HEK293 (cell line): ENCODE data around the gene PSMD2.

ENCODE experiments used
- CTCF ChIA-PET: fragments of 350-600 bp; formaldehyde crosslinking; extraction: SDS; loops from one replicate; lab custom pipeline; 2021; ENCODE audit warnings: antibody characterized with exemption; lab: Yijun Ruan, JAX
- POLR2A ChIA-PET: fragments of 300-600 bp; formaldehyde crosslinking; extraction: SDS; loops from one replicate; lab custom pipeline; 2020; ENCODE audit warnings: antibody characterized with exemption, inconsistent platforms; lab: Yijun Ruan, JAX
- H3K27ac ChIP-seq: fragments of 200-500 bp; sonication (Bioruptor generic); 2 replicates; pipeline ENCODE4 v1.5.1; 2014; ENCODE audit warnings: low read depth, low read length, control low read depth, inconsistent platforms; ENCODE audit errors: extremely low read depth
- H3K36me3 ChIP-seq, 2 experiments: fragments of 200-500 bp in 1 of 2; sonication (Bioruptor generic) in 1 of 2; 1 replicate in 1 of 2; 2 replicates in 1 of 2; pipeline ENCODE4 v1.5.1; 2014 to 2017; ENCODE audit warnings: inconsistent platforms in 2 of 2, low read length in 2 of 2; ENCODE audit not compliant: control insufficient read depth in 2 of 2, insufficient read depth in 1 of 2
- H3K4me1 ChIP-seq: fragments of 200-500 bp; sonication (Bioruptor generic); 2 replicates; pipeline ENCODE4 v1.5.1; 2014; ENCODE audit warnings: mild to moderate bottlenecking, low read length, inconsistent platforms; ENCODE audit not compliant: control insufficient read depth, insufficient read depth
- H3K4me3 ChIP-seq: 2 replicates; pipeline ENCODE4 v1.5.1; 2011; ENCODE audit warnings: low read depth, mild to moderate bottlenecking, control low read depth, low read length, moderate library complexity
- H3K9me3 ChIP-seq: fragments of 200-500 bp; sonication (Bioruptor generic); 2 replicates; pipeline ENCODE4 v1.5.1; 2014; ENCODE audit warnings: low read depth, low read length, inconsistent platforms; ENCODE audit not compliant: control insufficient read depth, insufficient read depth
- GLIS1 ChIP-seq: fragments of 450-650 bp; formaldehyde crosslinking; IDR thresholded peaks from 2 replicates; pipeline ENCODE4 v1.5.1; 2016; ENCODE audit warnings: missing biosample characterization, missing genetic modification characterization
- GLIS2 ChIP-seq: fragments of 450-650 bp; formaldehyde crosslinking; IDR thresholded peaks from 2 replicates; pipeline ENCODE4 v1.5.1; 2016; ENCODE audit warnings: missing biosample characterization, missing genetic modification characterization
- KLF1 ChIP-seq: fragments of 450-650 bp; formaldehyde crosslinking; IDR thresholded peaks from 2 replicates; pipeline ENCODE4 v1.5.1; 2016; ENCODE audit warnings: missing biosample characterization, missing genetic modification characterization
- KLF9 ChIP-seq: fragments of 450-650 bp; formaldehyde crosslinking; IDR thresholded peaks from 2 replicates; pipeline ENCODE4 v1.5.1; 2016; ENCODE audit warnings: missing biosample characterization, missing genetic modification characterization, low read depth
- PRDM10 ChIP-seq: fragments of 450-650 bp; formaldehyde crosslinking; IDR thresholded peaks from 2 replicates; pipeline ENCODE4 v1.5.1; 2016; ENCODE audit warnings: missing biosample characterization, missing genetic modification characterization
- SP2 ChIP-seq: fragments of 450-650 bp; formaldehyde crosslinking; IDR thresholded peaks from 2 replicates; pipeline ENCODE4 v1.5.1; 2016; ENCODE audit warnings: missing biosample characterization, missing genetic modification characterization
- SP3 ChIP-seq: fragments of 450-650 bp; formaldehyde crosslinking; IDR thresholded peaks from 2 replicates; pipeline ENCODE4 v1.5.1; 2016; ENCODE audit warnings: missing biosample characterization, missing genetic modification characterization
- YY2 ChIP-seq: fragments of 450-650 bp; formaldehyde crosslinking; IDR thresholded peaks from 2 replicates; pipeline ENCODE4 v1.5.1; 2016; ENCODE audit warnings: missing biosample characterization, missing genetic modification characterization
- ZBTB17 ChIP-seq: fragments of 450-650 bp; formaldehyde crosslinking; IDR thresholded peaks from 2 replicates; pipeline ENCODE4 v1.5.1; 2016; ENCODE audit warnings: missing biosample characterization, missing genetic modification characterization
- ZBTB7A ChIP-seq: fragments of 450-650 bp; formaldehyde crosslinking; IDR thresholded peaks from 2 replicates; pipeline ENCODE4 v1.5.1; 2016; ENCODE audit warnings: low read depth, missing biosample characterization, missing genetic modification characterization
- ZBTB8A ChIP-seq: fragments of 450-650 bp; formaldehyde crosslinking; IDR thresholded peaks from 2 replicates; pipeline ENCODE4 v1.5.1; 2016; ENCODE audit warnings: missing biosample characterization, missing genetic modification characterization
- ZNF10 ChIP-seq: fragments of 450-650 bp; formaldehyde crosslinking; IDR thresholded peaks from 2 replicates; pipeline ENCODE4 v1.5.1; 2017; ENCODE audit warnings: missing biosample characterization, missing genetic modification characterization
- ZNF132 ChIP-seq: fragments of 450-650 bp; formaldehyde crosslinking; IDR thresholded peaks from 2 replicates; pipeline ENCODE4 v1.5.1; 2017; ENCODE audit warnings: missing biosample characterization, missing genetic modification characterization, borderline replicate concordance
- ZNF341 ChIP-seq: fragments of 450-650 bp; formaldehyde crosslinking; IDR thresholded peaks from 2 replicates; pipeline ENCODE4; 2016; ENCODE audit warnings: low read depth, missing biosample characterization, missing genetic modification characterization
- ZNF366 ChIP-seq: fragments of 450-650 bp; formaldehyde crosslinking; conservative IDR thresholded peaks from 2 replicates; pipeline ENCODE4 v1.5.1; 2016; ENCODE audit warnings: missing biosample characterization, missing genetic modification characterization
- ZNF398 ChIP-seq: fragments of 450-650 bp; formaldehyde crosslinking; IDR thresholded peaks from 2 replicates; pipeline ENCODE4 v1.5.1; 2017; ENCODE audit warnings: missing biosample characterization, missing genetic modification characterization
- ZNF623 ChIP-seq: fragments of 450-650 bp; formaldehyde crosslinking; IDR thresholded peaks from 2 replicates; pipeline ENCODE4 v1.5.1; 2016; ENCODE audit warnings: missing biosample characterization, missing genetic modification characterization
- ZSCAN18 ChIP-seq: fragments of 450-650 bp; formaldehyde crosslinking; IDR thresholded peaks from 2 replicates; pipeline ENCODE4 v1.5.1; 2016; ENCODE audit warnings: missing biosample characterization, missing genetic modification characterization
- TF ChIP-seq, protein P1 (sequence below): fragments of 450-650 bp; formaldehyde crosslinking; IDR thresholded peaks from 2 replicates; pipeline ENCODE4 v1.5.1; 2016; ENCODE audit warnings: missing biosample characterization, missing genetic modification characterization
- TF ChIP-seq, protein P2 (sequence below): fragments of 450-650 bp; formaldehyde crosslinking; IDR thresholded peaks from 2 replicates; pipeline ENCODE4 v1.5.1; 2017; ENCODE audit warnings: missing biosample characterization, missing genetic modification characterization
- TF ChIP-seq, protein P3 (sequence below): fragments of 450-650 bp; formaldehyde crosslinking; optimal IDR thresholded peaks from 2 replicates; pipeline ENCODE3; 2016; ENCODE audit warnings: missing biosample characterization, mild to moderate bottlenecking, missing genetic modification characterization
- TF ChIP-seq, protein P4 (sequence below): fragments of 450-650 bp; formaldehyde crosslinking; IDR thresholded peaks from 2 replicates; pipeline ENCODE4; 2016; ENCODE audit warnings: missing biosample characterization, missing genetic modification characterization

The PSMD2 gene

GRCh38 chr3:184259878-184260723, 38.9 kb upstream of the PSMD2 start:
- peak overlapping the region; percentile 50 for H3K4me3 ChIP-seq
- H3K4me1 ChIP-seq = no peaks in the 10 kb centered on the region; the same call in 1 of the 2 replicates
- peaks cover 0 to 6% of the 10 kb centered on the region in 2 experiments; a peak in 1 of 3 replicates for H3K36me3 ChIP-seq
- H3K9me3 ChIP-seq = no peaks in the 10 kb centered on the region
- CTCF ChIA-PET = interaction anchor here (1.1 kb wide), 1 partner anchor 9 kb away, joined by 3 read pairs; no protein-coding TSS in a partner anchor
- POLR2A ChIA-PET = interaction anchor here (1.2 to 1.6 kb wide), 4 partner anchors 10 to 84 kb away, joined by 3 to 4 read pairs (median 3); partner anchors contain the start of gene EEF1AKMT4
- H3K27ac ChIP-seq = no peak overlapping the region
- peak; percentile 85; the same call in 1 of the 2 replicates for TF ChIP-seq ZBTB7A (tag by site-specific recombination)
- peak; percentile 71 for TF ChIP-seq ZBTB8A (tag by site-specific recombination)
- no peak for TF ChIP-seq YY2 (tag by site-specific recombination)
- 0 out of 2 replicates have a peak, but pooled peaks have one; percentile 32 for TF ChIP-seq PRDM10 (tag by site-specific recombination)
- TF ChIP-seq ZNF398 (tag by site-specific recombination) = peak; percentile 73; the same call in 1 of the 2 replicates
- peak; percentile 71 for TF ChIP-seq ZNF341 (tag by site-specific recombination)
- no peak for TF ChIP-seq ZNF10 (tag by site-specific recombination)
- peak; percentile 41 for TF ChIP-seq KLF1
- 0 out of 2 replicates have a peak, but pooled peaks have one; percentile 17 for TF ChIP-seq ZNF366
- 0 out of 2 replicates have a peak, but pooled peaks have one; percentile 40 for TF ChIP-seq ZBTB17 (tag by site-specific recombination)
- TF ChIP-seq, protein P1, sequence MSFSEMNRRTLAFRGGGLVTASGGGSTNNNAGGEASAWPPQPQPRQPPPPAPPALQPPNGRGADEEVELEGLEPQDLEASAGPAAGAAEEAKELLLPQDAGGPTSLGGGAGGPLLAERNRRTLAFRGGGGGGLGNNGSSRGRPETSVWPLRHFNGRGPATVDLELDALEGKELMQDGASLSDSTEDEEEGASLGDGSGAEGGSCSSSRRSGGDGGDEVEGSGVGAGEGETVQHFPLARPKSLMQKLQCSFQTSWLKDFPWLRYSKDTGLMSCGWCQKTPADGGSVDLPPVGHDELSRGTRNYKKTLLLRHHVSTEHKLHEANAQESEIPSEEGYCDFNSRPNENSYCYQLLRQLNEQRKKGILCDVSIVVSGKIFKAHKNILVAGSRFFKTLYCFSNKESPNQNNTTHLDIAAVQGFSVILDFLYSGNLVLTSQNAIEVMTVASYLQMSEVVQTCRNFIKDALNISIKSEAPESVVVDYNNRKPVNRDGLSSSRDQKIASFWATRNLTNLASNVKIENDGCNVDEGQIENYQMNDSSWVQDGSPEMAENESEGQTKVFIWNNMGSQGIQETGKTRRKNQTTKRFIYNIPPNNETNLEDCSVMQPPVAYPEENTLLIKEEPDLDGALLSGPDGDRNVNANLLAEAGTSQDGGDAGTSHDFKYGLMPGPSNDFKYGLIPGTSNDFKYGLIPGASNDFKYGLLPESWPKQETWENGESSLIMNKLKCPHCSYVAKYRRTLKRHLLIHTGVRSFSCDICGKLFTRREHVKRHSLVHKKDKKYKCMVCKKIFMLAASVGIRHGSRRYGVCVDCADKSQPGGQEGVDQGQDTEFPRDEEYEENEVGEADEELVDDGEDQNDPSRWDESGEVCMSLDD (tag by site-specific recombination) = peak; percentile 34; the same call in 1 of the 2 replicates
- peak; percentile 48 for TF ChIP-seq SP2 (tag by site-specific recombination)
- no peak for TF ChIP-seq ZSCAN18 (tag by site-specific recombination)
- TF ChIP-seq, protein P2, sequence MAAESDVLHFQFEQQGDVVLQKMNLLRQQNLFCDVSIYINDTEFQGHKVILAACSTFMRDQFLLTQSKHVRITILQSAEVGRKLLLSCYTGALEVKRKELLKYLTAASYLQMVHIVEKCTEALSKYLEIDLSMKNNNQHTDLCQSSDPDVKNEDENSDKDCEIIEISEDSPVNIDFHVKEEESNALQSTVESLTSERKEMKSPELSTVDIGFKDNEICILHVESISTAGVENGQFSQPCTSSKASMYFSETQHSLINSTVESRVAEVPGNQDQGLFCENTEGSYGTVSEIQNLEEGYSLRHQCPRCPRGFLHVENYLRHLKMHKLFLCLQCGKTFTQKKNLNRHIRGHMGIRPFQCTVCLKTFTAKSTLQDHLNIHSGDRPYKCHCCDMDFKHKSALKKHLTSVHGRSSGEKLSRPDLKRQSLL (tag by site-specific recombination) = no peak
- TF ChIP-seq GLIS1 (tag by site-specific recombination) = peak; percentile 28; the same call in 1 of the 2 replicates
- peak; percentile 83 for TF ChIP-seq GLIS2 (tag by site-specific recombination)
- TF ChIP-seq ZNF132 (tag by site-specific recombination) = no peak
- TF ChIP-seq ZNF623 (tag by site-specific recombination) = no peak
- 0 out of 2 replicates have a peak, but pooled peaks have one; percentile 28 for TF ChIP-seq SP3 (tag by site-specific recombination)
- TF ChIP-seq, protein P3, sequence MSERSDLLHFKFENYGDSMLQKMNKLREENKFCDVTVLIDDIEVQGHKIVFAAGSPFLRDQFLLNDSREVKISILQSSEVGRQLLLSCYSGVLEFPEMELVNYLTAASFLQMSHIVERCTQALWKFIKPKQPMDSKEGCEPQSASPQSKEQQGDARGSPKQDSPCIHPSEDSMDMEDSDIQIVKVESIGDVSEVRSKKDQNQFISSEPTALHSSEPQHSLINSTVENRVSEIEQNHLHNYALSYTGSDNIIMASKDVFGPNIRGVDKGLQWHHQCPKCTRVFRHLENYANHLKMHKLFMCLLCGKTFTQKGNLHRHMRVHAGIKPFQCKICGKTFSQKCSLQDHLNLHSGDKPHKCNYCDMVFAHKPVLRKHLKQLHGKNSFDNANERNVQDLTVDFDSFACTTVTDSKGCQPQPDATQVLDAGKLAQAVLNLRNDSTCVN (tag by site-specific recombination) = peak; percentile 73
- TF ChIP-seq KLF9 = peak; percentile 71
- TF ChIP-seq, protein P4, sequence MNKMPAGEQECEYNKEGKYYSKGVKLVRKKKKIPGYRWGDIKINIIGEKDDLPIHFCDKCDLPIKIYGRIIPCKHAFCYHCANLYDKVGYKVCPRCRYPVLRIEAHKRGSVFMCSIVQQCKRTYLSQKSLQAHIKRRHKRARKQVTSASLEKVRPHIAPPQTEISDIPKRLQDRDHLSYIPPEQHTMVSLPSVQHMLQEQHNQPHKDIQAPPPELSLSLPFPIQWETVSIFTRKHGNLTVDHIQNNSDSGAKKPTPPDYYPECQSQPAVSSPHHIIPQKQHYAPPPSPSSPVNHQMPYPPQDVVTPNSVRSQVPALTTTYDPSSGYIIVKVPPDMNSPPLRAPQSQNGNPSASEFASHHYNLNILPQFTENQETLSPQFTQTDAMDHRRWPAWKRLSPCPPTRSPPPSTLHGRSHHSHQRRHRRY (tag by site-specific recombination) = 0 out of 2 replicates have a peak, but pooled peaks have one; percentile 16
